Lower leg skin (tissue), 3 donors: Measurements from ENCODE around the gene UBA1.

Experiments used
- POLR2A ChIP-seq, 2 donors: fragments of 450-650 bp; IDR thresholded peaks; one replicate each; pipeline ENCODE4 v1.6.1; 2016 to 2017; ENCODE audit warnings: antibody characterized with exemption in 2 of 2, mild to moderate bottlenecking in 1 of 2, moderate library complexity in 1 of 2
- TF ChIP-seq, protein P1 (sequence below), 3 donors: fragments of 450-650 bp; IDR thresholded peaks; one replicate each; pipeline ENCODE4 v1.5.1; 2016; ENCODE audit warnings: antibody characterized with exemption in 3 of 3, mild to moderate bottlenecking in 3 of 3, moderate library complexity in 2 of 3

DNA sequence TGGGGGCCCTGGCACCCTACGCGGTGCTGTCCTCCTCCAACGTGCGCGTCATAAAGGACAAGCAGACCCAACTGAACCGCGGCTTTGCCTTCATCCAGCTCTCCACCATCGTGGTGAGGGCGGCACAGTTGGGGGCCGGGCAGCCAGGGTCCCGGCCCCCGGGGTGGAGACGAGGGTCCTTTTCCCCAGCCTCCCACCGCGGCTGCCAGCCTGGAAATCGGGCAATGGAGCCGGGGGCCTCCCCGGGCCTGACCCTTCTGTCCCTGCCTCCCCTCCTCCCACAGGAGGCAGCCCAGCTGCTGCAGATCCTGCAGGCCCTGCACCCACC is 13.7 kb upstream of the UBA1 start:
- TF ChIP-seq, protein P1, sequence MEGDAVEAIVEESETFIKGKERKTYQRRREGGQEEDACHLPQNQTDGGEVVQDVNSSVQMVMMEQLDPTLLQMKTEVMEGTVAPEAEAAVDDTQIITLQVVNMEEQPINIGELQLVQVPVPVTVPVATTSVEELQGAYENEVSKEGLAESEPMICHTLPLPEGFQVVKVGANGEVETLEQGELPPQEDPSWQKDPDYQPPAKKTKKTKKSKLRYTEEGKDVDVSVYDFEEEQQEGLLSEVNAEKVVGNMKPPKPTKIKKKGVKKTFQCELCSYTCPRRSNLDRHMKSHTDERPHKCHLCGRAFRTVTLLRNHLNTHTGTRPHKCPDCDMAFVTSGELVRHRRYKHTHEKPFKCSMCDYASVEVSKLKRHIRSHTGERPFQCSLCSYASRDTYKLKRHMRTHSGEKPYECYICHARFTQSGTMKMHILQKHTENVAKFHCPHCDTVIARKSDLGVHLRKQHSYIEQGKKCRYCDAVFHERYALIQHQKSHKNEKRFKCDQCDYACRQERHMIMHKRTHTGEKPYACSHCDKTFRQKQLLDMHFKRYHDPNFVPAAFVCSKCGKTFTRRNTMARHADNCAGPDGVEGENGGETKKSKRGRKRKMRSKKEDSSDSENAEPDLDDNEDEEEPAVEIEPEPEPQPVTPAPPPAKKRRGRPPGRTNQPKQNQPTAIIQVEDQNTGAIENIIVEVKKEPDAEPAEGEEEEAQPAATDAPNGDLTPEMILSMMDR (IDR thresholded peaks at IDR 0.05), result no peak
- no peak for TF ChIP-seq POLR2A (IDR thresholded peaks at IDR 0.05)
